ENCODE results near the gene POMT2.

DNA sequence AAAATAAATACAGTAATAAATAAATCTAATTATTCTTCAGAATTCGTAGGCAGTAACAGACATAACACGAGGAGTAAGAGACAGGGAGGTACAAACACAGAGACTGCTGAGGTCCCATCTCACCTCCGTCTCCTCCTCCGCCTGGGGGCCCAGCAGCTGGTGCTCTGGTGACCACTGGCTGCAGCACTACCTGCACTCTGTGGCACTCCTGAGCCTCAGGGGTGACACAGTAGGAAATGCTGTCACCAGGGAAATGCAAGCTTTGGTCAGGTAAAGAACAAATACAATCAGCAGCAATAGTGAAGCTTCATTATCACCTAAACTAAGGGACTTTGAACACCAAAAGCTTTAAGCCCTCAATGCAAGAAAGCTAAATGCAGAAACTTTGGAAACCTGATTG is 19.7 kb upstream of the POMT2 start:
- TF ChIP-seq POLR2AphosphoS5 (IDR thresholded peaks at IDR 0.05; ENCODE audit: low read depth, low read length): no peak
- no peak for TF ChIP-seq POLR2A (IDR thresholded peaks at IDR 0.05; ENCODE audit: low read depth, low read length)
- TF ChIP-seq TAF1 (IDR thresholded peaks at IDR 0.05; ENCODE audit: borderline replicate concordance, low read depth, low read length): no peak

Measured in GM12892 (cell line).